Right cardiac atrium (tissue), 5 donors: ENCODE results near the gene PEMT. TPM values are rescaled to one million over a fixed set of nuclear protein-coding genes. Genes with fewer than 3 reads are reported as not detected.

Experiments used
- ATAC-seq, 2 donors: fragments of 200-7000 bp; cut with Tn5 transposase; one replicate each; pipeline versions ENCODE4 v1.8.0 to v1.9.1; 2020; ENCODE audit warnings: moderate library complexity in 2 of 2, mild to moderate bottlenecking in 1 of 2
- DNase-seq, 3 donors: peaks; one replicate each; pipeline ENCODE4 v3.0.0-alpha.2; 2020
- H3K27ac ChIP-seq: one replicate; pipeline ENCODE4 v1.5.1; 2013; ENCODE audit warnings: mild to moderate bottlenecking, low read length, control low read depth, moderate library complexity
- H3K27me3 ChIP-seq: one replicate; pipeline ENCODE4 v1.6.1; 2013; ENCODE audit not compliant: control insufficient read depth, insufficient read depth
- H3K4me1 ChIP-seq: one replicate; pipeline ENCODE4 v1.6.1; 2013; ENCODE audit warnings: low read length; ENCODE audit not compliant: control insufficient read depth, insufficient read depth
- H3K4me3 ChIP-seq: one replicate; pipeline ENCODE4 v1.5.1; 2013; ENCODE audit warnings: low read length, control low read depth
- H3K9me3 ChIP-seq: one replicate; pipeline ENCODE4 v1.6.1; 2013; ENCODE audit warnings: low read length; ENCODE audit not compliant: control insufficient read depth
- WGBS: extraction: QIAGEN DNeasy Blood & Tissue Kit; methylation state at CpG from one replicate; pipeline ENCODE4 v1.1.7; 2013; 5-methylcytosine and 5-hydroxymethylcytosine counted together
- intact Hi-C, 4 donors: fragments of 100-400 bp; cut with DNase I; formaldehyde crosslinking; loops; one replicate each; pipeline versions ENCODE4 v1.11.0 to v1.14.0; 2022 to 2023
- polyA plus RNA-seq: library from polyadenylated mRNA; stranded (reverse); fragments of 200-250 nt; gene quantifications from one replicate; pipeline ENCODE4 v1.2.3, GENCODE V29; 2013
- total RNA-seq, 4 donors: library from RNA; stranded (reverse); fragmentation: NEBNext Ultra II Directional; extraction: Animal tissue kit (Norgen Biotek cat#: 25700); gene quantifications; one replicate each; pipeline ENCODE4 v1.2.1, GENCODE V29; 2021
- donor health status: healthy with polysubstance abuse.
- donor health status: DM: no; HTN: yes; CAD: no.
- donor health status: DM: no; HTN: no; CAD: no.
- donor health status: DM: no; HTN: yes; CAD: no; lungs with severe emphysema.
- donor health status: DM: yes; HTN: yes; CAD: no.

The PEMT gene
- total and polyA plus RNA-seq, 5 donors, result 18.4 to 28.5 (median 19.6) TPM

DNA sequence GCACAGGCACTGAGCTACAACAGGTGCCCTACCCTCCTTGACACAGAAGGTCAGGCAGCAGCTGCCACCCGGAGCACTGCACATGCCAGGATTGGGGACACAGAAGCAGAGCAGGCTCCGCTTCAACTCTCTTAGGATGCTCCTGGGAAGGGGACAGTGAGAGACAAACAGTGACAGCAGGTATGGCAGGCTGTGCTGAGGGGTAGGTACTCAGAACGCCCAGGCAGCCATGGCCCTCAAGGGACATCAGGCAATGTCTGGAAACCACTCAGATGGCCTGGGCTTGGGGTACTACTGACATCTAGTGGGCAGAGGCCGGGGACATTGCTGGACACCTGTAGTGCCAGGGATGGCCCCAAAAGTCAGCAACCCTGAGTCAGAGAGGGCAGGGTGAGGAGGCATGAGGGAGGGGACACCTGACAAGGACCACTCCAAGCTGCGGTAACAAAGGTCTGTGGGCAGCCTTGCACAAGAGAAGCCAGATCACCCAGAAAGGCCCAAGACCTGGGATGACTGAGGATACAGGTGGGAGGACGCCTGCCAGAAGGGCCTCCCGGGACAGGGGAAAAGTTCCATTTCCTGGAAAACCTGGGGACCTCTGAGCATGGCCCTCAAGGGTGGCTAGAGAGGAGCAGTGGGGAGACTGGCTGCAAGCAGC is 21.2 kb downstream of the PEMT start:
- peaks cover 26% of the 10 kb centered on the region for H3K4me1 ChIP-seq
- H3K27me3 ChIP-seq, result no peaks in the 10 kb centered on the region
- ATAC-seq (peak; percentile 28 to 29), DNase-seq (peak; percentile 46 to 81 (median 68))
- 61% methylated on average over 7 of the region's 7 CpGs for WGBS
- intact Hi-C loops, result loop anchor here in 3 of 4 donors (1.0 to 10.0 kb wide), 5 partner anchors 73 to 215 kb away; partner anchors contain the start of gene RASD1 (in 2 of the 3)
- peak overlapping the region; percentile 62 for H3K27ac ChIP-seq
- no peaks in the 10 kb centered on the region for H3K9me3 ChIP-seq
- H3K4me3 ChIP-seq, result no peak overlapping the region

DNA sequence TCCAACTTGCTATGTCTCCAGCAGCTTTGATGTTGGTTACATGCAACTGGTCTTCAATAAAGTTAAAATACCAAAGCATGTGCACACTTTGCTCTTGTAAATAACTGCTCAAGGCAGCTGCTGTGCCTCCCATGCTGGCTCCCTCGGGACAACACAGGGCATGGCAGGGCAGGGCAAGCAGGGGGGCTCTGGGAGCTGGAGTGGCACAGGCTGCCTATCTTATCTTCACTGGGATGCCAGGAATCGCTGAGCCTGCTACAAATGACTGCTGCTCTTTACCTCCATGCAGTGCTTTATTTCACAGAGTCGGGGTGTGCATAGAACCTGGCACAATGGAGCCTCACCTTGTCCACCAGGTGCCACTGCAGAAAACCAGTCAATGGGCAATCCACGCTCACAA is 21.8 kb downstream of the PEMT start:
- H3K9me3 ChIP-seq, result no peaks in the 10 kb centered on the region
- intact Hi-C loops, result loop anchor here (1.0 to 10.0 kb wide), 6 partner anchors 72 to 215 kb away; partner anchors contain the start of gene RASD1 (in 4 of the 4)
- peak overlapping the region; percentile 62 for H3K27ac ChIP-seq
- peaks cover 26% of the 10 kb centered on the region for H3K4me1 ChIP-seq
- peak in 1 of 2 donors; percentile 15 for ATAC-seq
- peak in 1 of 3 donors; percentile 74 for DNase-seq
- no peak overlapping the region for H3K4me3 ChIP-seq
- 65% methylated on average over 4 of the region's 4 CpGs for WGBS
- H3K27me3 ChIP-seq, result no peaks in the 10 kb centered on the region

GRCh38 chr17:17568772-17569195 is 22.7 kb downstream of the PEMT start:
- peak in 1 of 2 donors; percentile 28 for ATAC-seq
- Histone ChIP-seq H3K9me3 (no peaks in the 10 kb centered on the region), H3K27ac (peak overlapping the region; percentile 53), H3K4me1 (peaks cover 26% of the 10 kb centered on the region), H3K27me3 (no peaks in the 10 kb centered on the region), H3K4me3 (no peak overlapping the region)
- DNase-seq, result peak; percentile 70 to 92 (median 89)
- 60% methylated on average over 6 of the region's 6 CpGs for WGBS
- intact Hi-C loops, result loop anchor here in 2 of 4 donors (5.0 kb wide), 2 partner anchors 71 to 211 kb away; partner anchors contain the start of gene RASD1 (in 2 of the 2)

DNA sequence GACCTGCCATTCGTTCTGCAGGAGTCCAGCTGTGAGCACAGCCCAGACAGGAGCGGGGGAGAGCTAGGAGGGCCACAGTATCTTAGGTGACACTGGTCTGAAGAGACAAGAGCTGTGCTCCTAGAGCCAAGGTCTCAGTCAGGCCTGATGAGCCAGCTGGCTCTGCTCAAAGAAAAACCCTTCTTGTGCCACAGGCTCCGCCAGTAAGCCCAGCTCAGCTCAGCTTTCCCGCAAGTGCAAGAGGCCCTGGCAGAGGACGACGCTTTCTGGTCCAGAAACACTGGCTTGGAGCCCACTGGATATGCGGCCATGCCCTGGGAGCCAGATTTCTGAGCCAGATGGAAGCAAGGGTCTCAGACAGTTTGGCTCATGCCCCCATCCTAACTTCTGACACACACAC is 23.9 kb downstream of the PEMT start:
- H3K4me1 ChIP-seq, result peaks cover 26% of the 10 kb centered on the region
- intact Hi-C loops, result loop anchor here in 2 of 4 donors (5.0 kb wide), 2 partner anchors 70 to 210 kb away; partner anchors contain the start of gene RASD1 (in 2 of the 2)

DNA sequence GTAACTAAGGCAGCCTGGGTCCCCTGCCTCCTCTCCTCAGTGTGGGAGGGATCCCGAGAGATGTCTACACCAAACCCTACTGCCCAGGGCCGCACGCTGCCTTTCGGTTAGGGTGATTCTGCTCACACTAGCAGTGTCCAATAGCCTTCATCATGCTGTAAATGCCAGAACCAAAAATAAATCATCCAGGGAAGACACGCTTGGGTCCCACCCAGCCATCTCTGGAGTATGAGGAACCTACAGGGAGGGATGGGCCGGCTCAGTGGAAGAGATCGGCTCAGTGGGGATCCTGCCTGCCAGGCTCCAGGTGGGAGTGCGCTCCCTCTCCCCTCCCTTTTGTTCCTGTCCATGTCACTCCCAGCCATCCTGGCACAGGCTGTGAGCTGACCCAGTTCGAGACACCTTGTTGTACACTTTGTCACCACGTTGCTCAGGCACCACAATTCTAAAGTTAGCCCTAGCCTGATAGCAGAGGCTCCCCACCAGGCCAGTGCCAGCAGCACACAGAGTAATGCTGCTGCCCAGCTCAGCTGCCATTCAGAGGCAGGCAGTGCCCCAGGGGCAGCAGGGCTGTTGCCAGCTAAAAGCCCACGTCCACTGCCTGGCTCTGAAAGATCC is 24.5 kb downstream of the PEMT start:
- Histone ChIP-seq H3K4me3 (no peak overlapping the region), H3K27me3 (no peaks in the 10 kb centered on the region), H3K27ac (peak overlapping the region; percentile 90), H3K4me1 (peaks cover 26% of the 10 kb centered on the region), H3K9me3 (no peaks in the 10 kb centered on the region)
- ATAC-seq (peak; percentile 71 to 74), DNase-seq (peak in 2 of 3 donors; percentile 53 to 82)
- 50% methylated on average over 11 of the region's 11 CpGs for WGBS
- intact Hi-C loops, result loop anchor here in 2 of 4 donors (5.0 kb wide), 2 partner anchors 70 to 210 kb away; partner anchors contain the start of gene RASD1 (in 2 of the 2)

More for the DNA sequence above, 23.9 kb downstream of the PEMT start:
- peak; percentile 73 to 78 for ATAC-seq
- H3K9me3 ChIP-seq, result no peaks in the 10 kb centered on the region
- peak overlapping the region; percentile 90 for H3K27ac ChIP-seq
- DNase-seq, result peak; percentile 85 to 94 (median 92)
- H3K4me3 ChIP-seq, result no peak overlapping the region
- no peaks in the 10 kb centered on the region for H3K27me3 ChIP-seq
- WGBS, result 25% methylated on average over 7 of the region's 7 CpGs

GRCh38 chr17:17565471-17566339 is 25.8 kb downstream of the PEMT start:
- Histone ChIP-seq H3K27ac (peak overlapping the region; percentile 83), H3K4me1 (peaks cover 26% of the 10 kb centered on the region), H3K4me3 (no peak overlapping the region), H3K27me3 (no peaks in the 10 kb centered on the region), H3K9me3 (no peaks in the 10 kb centered on the region)
- DNase-seq (peak; percentile 60 to 80 (median 76)), ATAC-seq (peak; percentile 1 to 8)
- intact Hi-C loops, result loop anchor here in 2 of 4 donors (5.0 kb wide), 2 partner anchors 68 to 208 kb away; partner anchors contain the start of gene RASD1 (in 2 of the 2)
- 74% methylated on average over 10 of the region's 10 CpGs for WGBS

- H3K4me3 ChIP-seq, result no peak overlapping the region
- ATAC-seq (no peak), DNase-seq (no peak)
- H3K4me1 ChIP-seq, result peaks cover 22% of the 10 kb centered on the region
- WGBS, result 88% methylated on average over 5 of the region's 5 CpGs
- no peaks in the 10 kb centered on the region for H3K9me3 ChIP-seq
- H3K27me3 ChIP-seq, result no peaks in the 10 kb centered on the region
- intact Hi-C loops, result loop anchor here in 2 of 4 donors (5.0 kb wide), 2 partner anchors 68 to 208 kb away; partner anchors contain the start of gene RASD1 (in 2 of the 2)
- no peak overlapping the region for H3K27ac ChIP-seq
Measured at GRCh38 chr17:17564896-17565295, 26.6 kb downstream of the PEMT start.

- intact Hi-C loops, result no loop called here
- Histone ChIP-seq H3K4me1 (peaks cover 21% of the 10 kb centered on the region), H3K27ac (no peak overlapping the region), H3K9me3 (no peaks in the 10 kb centered on the region), H3K27me3 (no peaks in the 10 kb centered on the region), H3K4me3 (no peak overlapping the region)
- no peak for DNase-seq
- ATAC-seq, result no peak
- 92% methylated on average over 4 of the region's 4 CpGs for WGBS
Measured at GRCh38 chr17:17564323-17564722, 27.2 kb downstream of the PEMT start.

- Histone ChIP-seq H3K27me3 (no peaks in the 10 kb centered on the region), H3K9me3 (no peaks in the 10 kb centered on the region), H3K4me1 (peaks cover 20% of the 10 kb centered on the region), H3K4me3 (no peak overlapping the region), H3K27ac (no peak overlapping the region)
- DNase-seq (no peak), ATAC-seq (no peak)
- intact Hi-C loops, result no loop called here
- WGBS, result 93% methylated on average over 13 of the region's 13 CpGs
Measured at GRCh38 chr17:17563530-17563929, 28.0 kb downstream of the PEMT start.

DNA sequence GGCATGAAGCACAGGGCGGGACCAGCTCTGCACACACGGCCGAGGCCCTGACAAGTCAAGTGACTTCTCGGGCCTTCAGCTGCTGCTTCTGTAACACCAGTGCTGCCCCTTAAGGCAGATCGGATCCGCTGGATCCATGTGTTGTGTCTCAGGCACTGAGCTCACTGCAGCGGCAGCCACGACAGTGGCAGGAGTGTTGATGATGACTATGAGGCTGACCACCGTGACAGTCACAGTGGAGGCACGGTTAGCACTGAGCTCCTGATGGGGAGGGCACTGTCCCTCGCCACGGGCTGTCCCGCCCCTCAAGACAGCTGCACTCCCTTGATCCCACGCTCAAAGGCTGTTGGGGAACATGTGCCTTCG is 29.4 kb downstream of the PEMT start:
- H3K4me3 ChIP-seq, result no peak overlapping the region
- H3K27ac ChIP-seq, result peak overlapping the region; percentile 64
- no peak for DNase-seq
- H3K9me3 ChIP-seq, result no peaks in the 10 kb centered on the region
- no peak for ATAC-seq
- peaks cover 16% of the 10 kb centered on the region for H3K4me1 ChIP-seq
- WGBS, result 77% methylated on average over 15 of the region's 15 CpGs
- intact Hi-C loops, result no loop called here
- no peaks in the 10 kb centered on the region for H3K27me3 ChIP-seq
